ENCODE results near the gene GLRA3.

DNA sequence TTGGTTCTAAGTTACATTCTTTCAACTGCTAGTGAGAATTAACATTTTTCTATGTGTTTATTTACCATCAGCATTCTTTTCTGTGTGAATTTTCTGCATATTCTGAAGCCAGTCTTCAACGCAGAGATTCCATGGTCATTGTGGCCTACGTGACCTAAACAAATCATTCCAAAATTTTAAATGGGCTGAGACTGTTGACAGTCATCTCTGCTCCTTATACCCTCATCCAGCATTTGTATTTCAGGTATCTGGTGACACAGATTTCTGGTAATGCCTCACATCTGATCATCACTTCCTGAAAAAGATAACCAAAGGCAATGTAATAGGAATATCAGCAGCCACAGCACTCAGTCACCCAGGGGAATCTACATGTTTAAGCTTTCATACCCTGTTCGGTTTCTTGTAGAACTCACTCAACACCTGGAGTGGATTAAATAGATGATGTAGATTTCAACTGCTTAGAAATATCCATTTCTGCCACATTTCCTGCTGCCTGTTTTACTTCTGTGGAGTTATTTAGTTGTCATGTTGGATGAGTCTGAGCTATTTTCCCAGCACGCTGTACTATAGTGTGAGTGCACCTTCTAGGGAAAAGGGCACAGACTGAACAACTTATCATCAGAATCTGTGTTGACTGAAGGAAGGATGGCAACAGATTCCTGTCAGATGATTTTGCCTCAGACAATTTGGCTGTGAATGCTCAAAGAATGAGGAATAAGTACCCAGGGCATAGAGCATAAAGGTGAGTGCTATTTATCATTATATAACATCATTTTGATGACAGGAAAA, 233.7 kb downstream of the GLRA3 start:
- TF ChIP-seq POLR2A (IDR thresholded peaks at IDR 0.05; ENCODE audit: low read depth, low read length) (no peak), POLR2AphosphoS5 (IDR thresholded peaks at IDR 0.05; ENCODE audit: low read depth, low read length) (no peak), TAF1 (IDR thresholded peaks at IDR 0.05; ENCODE audit: borderline replicate concordance, low read depth, low read length) (no peak)

Measured in GM12892 (cell line).